K562 (cell line): ENCODE data around the gene MDK. TPM values are rescaled to one million over a fixed set of nuclear protein-coding genes. Genes with fewer than 3 reads are reported as not detected.

Experiments used
- ATAC-seq: fragments of 200-7000 bp; cut with Tn5 transposase; 3 replicates; pipeline ENCODE4 v1.9.1; 2020; ENCODE audit warnings: moderate library complexity
- BruUV-seq: library from RNA; stranded (reverse); fragments of 400-500 nt; replicated peaks from 2 replicates; lab custom pipeline; 2021; lab: Mats Ljungman, UMichigan
- CTCF ChIA-PET: fragments of 300-600 bp; formaldehyde crosslinking; extraction: SDS; loops from one replicate; lab custom pipeline; 2021; ENCODE audit warnings: low intra/inter-chr PET ratio; lab: Yijun Ruan, JAX
- POLR2A ChIA-PET: fragments of 300-600, 350-650 bp; sonication (Branson Sonifier 250); formaldehyde crosslinking; extraction: SDS; loops from one replicate; lab custom pipeline; 2021; ENCODE audit warnings: antibody characterized with exemption, inconsistent platforms; lab: Yijun Ruan, JAX
- DNase-seq, 4 experiments: peaks; one replicate each; pipeline versions ENCODE4 v3.0.0 to v3.0.0-alpha.2; 2011 to 2018; ENCODE audit warnings: low spot score in 3 of 4, mixed read lengths in 3 of 4; ENCODE audit errors: extremely low read depth in 1 of 4
- FAIRE-seq: peaks from 2 replicates; lab custom pipeline; 2011; peaks lifted over from hg19 to GRCh38; lab: Jason Lieb, UNC
- H2AFZ ChIP-seq: 2 replicates; pipeline ENCODE4 v1.6.0; 2011; ENCODE audit warnings: low read depth, low read length, control low read depth, inconsistent platforms
- H3K27ac ChIP-seq: fragments of 200-600 bp; 3 replicates; pipeline ENCODE4 v1.8.0; 2011; ENCODE audit warnings: low read depth, mild to moderate bottlenecking, control low read depth, inconsistent platforms, low read length, moderate library complexity, mixed read lengths; ENCODE audit errors: extremely low read depth
- H3K27me3 ChIP-seq, 2 experiments: fragments of 300-600 bp in 1 of 2; 2 replicates in 1 of 2; 3 replicates in 1 of 2; pipeline versions ENCODE4 v1.6.0 to v1.8.0; 2011; ENCODE audit warnings: inconsistent platforms in 2 of 2, low read length in 2 of 2, mild to moderate bottlenecking in 1 of 2, mixed read lengths in 1 of 2, moderate library complexity in 1 of 2; ENCODE audit not compliant: control insufficient read depth in 2 of 2, insufficient read depth in 2 of 2
- H3K36me3 ChIP-seq: fragments of 300-600 bp; 3 replicates; pipeline ENCODE4 v1.8.0; 2011; ENCODE audit warnings: mild to moderate bottlenecking, low read length, inconsistent platforms; ENCODE audit not compliant: control insufficient read depth, insufficient read depth
- H3K4me1 ChIP-seq, 2 experiments: fragments of 200-600 bp in 1 of 2; replicated peaks in 1 of 2; 2 replicates in 1 of 2; 3 replicates in 1 of 2; pipeline versions ENCODE4 v1.5.1 to v1.8.0; 2011; ENCODE audit warnings: inconsistent platforms in 2 of 2, low read length in 2 of 2, mild to moderate bottlenecking in 1 of 2, mixed read lengths in 1 of 2, moderate library complexity in 1 of 2; ENCODE audit not compliant: control insufficient read depth in 2 of 2, insufficient read depth in 2 of 2
- H3K4me2 ChIP-seq: 2 replicates; pipeline ENCODE4 v1.6.1; 2011; ENCODE audit warnings: low read length, control low read depth, inconsistent platforms, mixed read lengths; ENCODE audit not compliant: insufficient read depth
- H3K4me3 ChIP-seq: fragments of 200-600 bp; sonication (generic), shearing (Covaris generic); 2 replicates; pipeline ENCODE4 v1.5.1; 2016; ENCODE audit warnings: control low read depth, inconsistent platforms
- H3K79me2 ChIP-seq: fragments of 200-600 bp; 3 replicates; pipeline ENCODE4 v1.8.0; 2011; ENCODE audit warnings: low read length, inconsistent platforms; ENCODE audit not compliant: control insufficient read depth, insufficient read depth
- H3K9ac ChIP-seq, 2 experiments: 2 replicates each; pipeline versions ENCODE4 v1.6.0 to v1.6.1; 2011; ENCODE audit warnings: low read depth in 2 of 2, low read length in 2 of 2, control low read depth in 1 of 2, inconsistent platforms in 1 of 2, mild to moderate bottlenecking in 1 of 2, mixed read lengths in 1 of 2; ENCODE audit not compliant: insufficient read depth in 1 of 2
- H3K9me1 ChIP-seq: one replicate; pipeline ENCODE4 v1.6.0; 2011; ENCODE audit warnings: inconsistent platforms, mild to moderate bottlenecking, low read length, moderate library complexity; ENCODE audit not compliant: control insufficient read depth, insufficient read depth
- H3K9me3 ChIP-seq: replicated peaks from 2 replicates; pipeline ENCODE4 v1.5.1; 2011; ENCODE audit warnings: low read depth, low read length, inconsistent platforms; ENCODE audit not compliant: control insufficient read depth, insufficient read depth
- H4K20me1 ChIP-seq: replicated peaks from 2 replicates; pipeline ENCODE4 v1.6.1; 2011; ENCODE audit warnings: low read length, inconsistent platforms, mixed read lengths; ENCODE audit not compliant: control insufficient read depth, insufficient read depth
- ATF3 ChIP-seq, 2 experiments: fragments of 450-650 bp in 1 of 2; sonication (generic) in 1 of 2; formaldehyde crosslinking in 1 of 2; IDR thresholded peaks in 1 of 2; conservative IDR thresholded peaks in 1 of 2; 2 replicates each; pipeline versions ENCODE4 v1.6.1 to v1.8.1; 2016 to 2023; ENCODE audit warnings: mild to moderate bottlenecking in 2 of 2, moderate library complexity in 2 of 2, inconsistent platforms in 1 of 2, missing genetic modification reagents in 1 of 2
- BRCA1 ChIP-seq, 2 experiments: fragments of 450-650 bp in 1 of 2; sonication (generic) in 1 of 2; formaldehyde crosslinking in 1 of 2; IDR thresholded peaks; 2 replicates each; pipeline versions ENCODE4 v1.5.0 to v1.6.1; 2017 to 2020; ENCODE audit warnings: mild to moderate bottlenecking in 1 of 2, missing genetic modification reagents in 1 of 2
- CXXC5 ChIP-seq: fragments of 250-450 bp; sonication (Bioruptor Pico); IDR thresholded peaks from 2 replicates; pipeline ENCODE4 v1.8.0; 2022; ENCODE audit warnings: inconsistent platforms, mild to moderate bottlenecking, moderate library complexity
- ELK1 ChIP-seq: sonication (generic); formaldehyde crosslinking; IDR thresholded peaks from 2 replicates; pipeline ENCODE4 v1.8.1; 2022; ENCODE audit warnings: missing genetic modification reagents
- ERF ChIP-seq: fragments of 450-650 bp; formaldehyde crosslinking; IDR thresholded peaks from 2 replicates; pipeline ENCODE4 v1.4.0; 2020; ENCODE audit warnings: mild to moderate bottlenecking, mixed read lengths
- FUS ChIP-seq: fragments of 200-400 bp; formaldehyde crosslinking; optimal IDR thresholded peaks from 2 replicates; pipeline ENCODE3; 2017; ENCODE audit warnings: low read depth, low read length
- LCOR ChIP-seq: sonication (generic); formaldehyde crosslinking; IDR thresholded peaks from 2 replicates; pipeline ENCODE4 v1.8.0; 2022; ENCODE audit warnings: mild to moderate bottlenecking, missing genetic modification reagents
- MBD2 ChIP-seq: sonication (generic); IDR thresholded peaks from 2 replicates; pipeline ENCODE4 v1.6.1; 2016; ENCODE audit warnings: low read depth, borderline replicate concordance
- MIER1 ChIP-seq: fragments of 450-650 bp; IDR thresholded peaks from 2 replicates; pipeline ENCODE4 v1.6.1; 2016; ENCODE audit warnings: antibody characterized with exemption, mild to moderate bottlenecking, low read depth
- NFE2 ChIP-seq: IDR thresholded peaks from 2 replicates; pipeline ENCODE4 v1.6.1; 2014; ENCODE audit warnings: antibody characterized with exemption, low read depth
- NR2F6 ChIP-seq: fragments of 450-650 bp; formaldehyde crosslinking; IDR thresholded peaks from 2 replicates; pipeline ENCODE4 v1.4.0; 2020; ENCODE audit warnings: mild to moderate bottlenecking
- SP1 ChIP-seq: sonication (generic); formaldehyde crosslinking; IDR thresholded peaks from 2 replicates; pipeline ENCODE4 v1.8.1; 2022; ENCODE audit warnings: mild to moderate bottlenecking, missing genetic modification reagents
- SP2 ChIP-seq: IDR thresholded peaks from 2 replicates; pipeline ENCODE4 v1.6.1; 2011; ENCODE audit warnings: mild to moderate bottlenecking, low read depth, low read length, moderate library complexity; ENCODE audit not compliant: poor library complexity, severe bottlenecking; ENCODE audit errors: extremely low read depth
- WGBS: fragments of 100-300 bp; shearing (Covaris generic); methylation state at CpG from one replicate; pipeline ENCODE4 v1.1.6; 2016; ENCODE audit warnings: low coverage, mixed read lengths; ENCODE audit not compliant: insufficient coverage; ENCODE audit errors: missing lambda C conversion rate; 5-methylcytosine and 5-hydroxymethylcytosine counted together
- in situ Hi-C: fragments of 300-500 bp; cut with MboI; formaldehyde crosslinking; loops from 4 replicates; pipeline ENCODE4 v1.15.0; 2018; ENCODE audit warnings: inconsistent platforms, mixed read lengths
- intact Hi-C: fragments of 100-400 bp; cut with micrococcal nuclease; formaldehyde crosslinking; loops from 2 replicates; pipeline ENCODE4 v1.14.2; 2022
- polyA plus RNA-seq, 8 experiments: library from polyadenylated mRNA; depleted of rRNA in 4 of 8; stranded (reverse) in 5 of 8; unstranded in 3 of 8; fragments of >200 nt; fragmentation: Nextera tagmentation in 2 of 8; fragmentation: Illumina TruSeq in 1 of 8; extraction: Ambion mirVana in 2 of 8; extraction: Trizol in 1 of 8; gene quantifications; 2 replicates each; pipeline versions ENCODE4 v1.2.1 to v1.2.3, GENCODE V29; 2011 to 2014; ENCODE audit warnings: inconsistent platforms in 1 of 8, missing spikeins in 1 of 8
- total RNA-seq, 7 experiments: library from RNA; depleted of rRNA in 6 of 7; stranded (reverse); fragments of >200 nt in 6 of 7; fragmentation: Illumina TruSeq in 2 of 7; extraction: Trizol in 2 of 7; gene quantifications; 2 replicates each; pipeline versions ENCODE4 v1.2.1 to v1.2.3, GENCODE V29; 2011 to 2021; ENCODE audit warnings: low replicate concordance in 1 of 7

Gene MDK
- total and polyA plus RNA-seq, 9 of the 15 experiments (the other 6 are each of a cell fraction or from before 2014, with no cell fraction given) = 20.7 to 700 (median 350) TPM

GRCh38 chr11:46429717-46430116, 48.2 kb downstream of the MDK start:
- H4K20me1 ChIP-seq = no peaks in the 10 kb centered on the region
- intact Hi-C loops = no loop called here
- H3K4me2 ChIP-seq = no peak overlapping the region
- H3K9me3 ChIP-seq = no peaks in the 10 kb centered on the region
- H3K27me3 ChIP-seq = no peaks in the 10 kb centered on the region
- H3K4me3 ChIP-seq = no peak overlapping the region
- ATAC-seq (no peak), DNase-seq (no peak)
- 0 out of 3 replicates have a peak, but pooled peaks cover 2% of the 10 kb centered on the region for H3K79me2 ChIP-seq
- H3K9me1 ChIP-seq = no peaks in the 10 kb centered on the region
- peaks cover 39% of the 10 kb centered on the region; the same call in 2 of the 3 replicates for H3K36me3 ChIP-seq
- H3K27ac ChIP-seq = no peak overlapping the region
- 75% methylated on average over 3 of the region's 3 CpGs for WGBS
- no peak for TF ChIP-seq ERF (CRISPR knock-in tag)
- TF ChIP-seq NR2F6 (CRISPR knock-in tag) = no peak
- TF ChIP-seq, all 486 proteins: peak for 0
- ChIA-PET POLR2A (interaction anchor here (0.6 kb wide), 1 partner anchor 105 kb away, joined by 3 read pairs; no protein-coding TSS in a partner anchor), CTCF (no interaction called here)
- in situ Hi-C loops = no loop called here
- no peak for FAIRE-seq
- H3K9ac ChIP-seq = no peak overlapping the region
- no TSS peak for BruUV-seq
- H2AFZ ChIP-seq = no peak overlapping the region
- peaks cover 0 to 19% of the 10 kb centered on the region in 2 experiments; a peak in 3 of 5 replicates for H3K4me1 ChIP-seq

- intact Hi-C loops = no loop called here
- BruUV-seq = no TSS peak
- H3K4me1 ChIP-seq = peaks cover 0 to 18% of the 10 kb centered on the region in 2 experiments; a peak in 3 of 5 replicates
- DNase-seq = no peak
- no peak for ATAC-seq
- H3K9ac ChIP-seq = no peak overlapping the region
- H3K9me1 ChIP-seq = no peaks in the 10 kb centered on the region
- no peak overlapping the region for H2AFZ ChIP-seq
- H3K27ac ChIP-seq = no peak overlapping the region
- peaks cover 49% of the 10 kb centered on the region; the same call in 2 of the 3 replicates for H3K36me3 ChIP-seq
- H3K79me2 ChIP-seq = 0 out of 3 replicates have a peak, but pooled peaks cover 2% of the 10 kb centered on the region
- no peak overlapping the region for H3K4me3 ChIP-seq
- in situ Hi-C loops = no loop called here
- no peak overlapping the region for H3K4me2 ChIP-seq
- ChIA-PET CTCF (no interaction called here), POLR2A (interaction anchor here (0.7 to 1.2 kb wide), 3 partner anchors 12 to 20 kb away, joined by 3 read pairs; no protein-coding TSS in a partner anchor)
- H3K27me3 ChIP-seq = no peaks in the 10 kb centered on the region
- H4K20me1 ChIP-seq = no peaks in the 10 kb centered on the region
- no peaks in the 10 kb centered on the region for H3K9me3 ChIP-seq
- FAIRE-seq = no peak
- TF ChIP-seq CXXC5 (CRISPR knock-in tag) (no peak), LCOR (CRISPR knock-in tag) (no peak), FUS (no peak), BRCA1 (IDR thresholded peaks at IDR 0.05) (no peak), BRCA1 (CRISPR knock-in tag; IDR thresholded peaks at IDR 0.05) (no peak), MIER1 (no peak), SP2 (no peak), ELK1 (CRISPR knock-in tag) (no peak), SP1 (CRISPR knock-in tag) (no peak), ATF3 (IDR thresholded peaks at IDR 0.05) (no peak), ATF3 (CRISPR knock-in tag; conservative IDR thresholded peaks at IDR 0.05) (no peak), NFE2 (no peak), MBD2 (no peak)
Measured at GRCh38 chr11:46431211-46431610, 49.7 kb downstream of the MDK start.
